ENCODE results near the gene CCT5. TPM values are rescaled to one million over a fixed set of nuclear protein-coding genes. Genes with fewer than 3 reads are reported as not detected.

Gene CCT5
- total RNA-seq, 4 donors from 2014 or later = 61.9 to 113 (median 81.0) TPM

- peak overlapping the region in 2 of 4 donors; percentile 89 to 90 for H3K27ac ChIP-seq
- H3K4me1 ChIP-seq = peaks cover 0 to 24% (median 2%) of the 10 kb centered on the region in 4 donors
- no peaks in the 10 kb centered on the region for H3K27me3 ChIP-seq
- H3K36me3 ChIP-seq = peaks cover 0 to 24% (median 0%) of the 10 kb centered on the region in 3 donors
- no peak for DNase-seq
- H3K4me3 ChIP-seq = no peak overlapping the region
- TF ChIP-seq POLR2A (IDR thresholded peaks at IDR 0.05) (no peak), CTCF (IDR thresholded peaks at IDR 0.05) (no peak)
- H3K9me3 ChIP-seq = no peaks in the 10 kb centered on the region
These were observed 40.4 kb downstream of the CCT5 start for GRCh38 chr5:10290438-10290837.

GRCh38 chr5:10291692-10292339 lies 41.7 kb downstream of the CCT5 start:
- Histone ChIP-seq H3K4me1 (peaks cover 0 to 24% (median 2%) of the 10 kb centered on the region in 4 donors), H3K27me3 (no peaks in the 10 kb centered on the region), H3K4me3 (no peak overlapping the region), H3K27ac (peak overlapping the region in 1 of 4 donors; percentile 13), H3K36me3 (peaks cover 0 to 14% (median 0%) of the 10 kb centered on the region in 3 donors), H3K9me3 (no peaks in the 10 kb centered on the region)
- DNase-seq = no peak
- no peak for TF ChIP-seq POLR2A (IDR thresholded peaks at IDR 0.05)
- TF ChIP-seq CTCF (IDR thresholded peaks at IDR 0.05) = no peak

GRCh38 chr5:10293907-10294662 lies 44.0 kb downstream of the CCT5 start:
- Histone ChIP-seq H3K36me3 (peaks cover 0 to 3% (median 0%) of the 10 kb centered on the region in 3 donors), H3K9me3 (no peaks in the 10 kb centered on the region), H3K4me1 (peaks cover 0 to 11% (median 0%) of the 10 kb centered on the region in 4 donors), H3K27ac (no peak overlapping the region), H3K4me3 (no peak overlapping the region), H3K27me3 (no peaks in the 10 kb centered on the region)
- DNase-seq = no peak
- TF ChIP-seq CTCF (IDR thresholded peaks at IDR 0.05) = no peak
- TF ChIP-seq POLR2A (IDR thresholded peaks at IDR 0.05) = no peak

- H3K27ac ChIP-seq = peak overlapping the region in 1 of 4 donors; percentile 15
These were observed 45.7 kb downstream of the CCT5 start for GRCh38 chr5:10295619-10296326.

More at GRCh38 chr5:10295619-10296326, 45.7 kb downstream of the CCT5 start:
- no peak for DNase-seq
- Histone ChIP-seq H3K4me3 (no peak overlapping the region), H3K36me3 (peaks cover 0 to 3% (median 0%) of the 10 kb centered on the region in 3 donors), H3K4me1 (no peaks in the 10 kb centered on the region), H3K9me3 (no peaks in the 10 kb centered on the region), H3K27me3 (no peaks in the 10 kb centered on the region)
- no peak for TF ChIP-seq POLR2A (IDR thresholded peaks at IDR 0.05)
- no peak for TF ChIP-seq CTCF (IDR thresholded peaks at IDR 0.05)
